H9 (cell line): Measurements from ENCODE around the gene NCF2. TPM values are rescaled to one million over a fixed set of nuclear protein-coding genes. Genes with fewer than 3 reads are reported as not detected.

Experiments
- DNase-seq: peaks from one replicate; pipeline ENCODE4 v3.0.0-alpha.2; 2017
- H2AFZ ChIP-seq: one replicate; pipeline ENCODE4 v1.6.1; 2013; ENCODE audit warnings: mild to moderate bottlenecking, low read length, control low read depth, moderate library complexity
- H2AK5ac ChIP-seq: 2 replicates; pipeline ENCODE4 v1.6.1; 2013; ENCODE audit warnings: low read length, control low read depth, mixed read lengths; ENCODE audit not compliant: insufficient read length
- H2BK120ac ChIP-seq: one replicate; pipeline ENCODE4 v1.6.1; 2013; ENCODE audit warnings: low read depth, mild to moderate bottlenecking, low read length, control low read depth, inconsistent platforms; ENCODE audit not compliant: poor library complexity, severe bottlenecking
- H2BK12ac ChIP-seq: 2 replicates; pipeline ENCODE4 v1.6.1; 2013; ENCODE audit warnings: low read length, control low read depth, mixed read lengths, low read depth; ENCODE audit not compliant: insufficient read length
- H2BK15ac ChIP-seq: 2 replicates; pipeline ENCODE4 v1.6.1; 2013; ENCODE audit warnings: low read depth, low read length, control low read depth
- H2BK20ac ChIP-seq: one replicate; pipeline ENCODE4 v1.6.1; 2013; ENCODE audit warnings: low read depth, mild to moderate bottlenecking, low read length, control low read depth, inconsistent platforms; ENCODE audit not compliant: poor library complexity, severe bottlenecking
- H2BK5ac ChIP-seq: 2 replicates; pipeline ENCODE4 v1.6.1; 2013; ENCODE audit warnings: low read length, control low read depth, mixed read lengths; ENCODE audit not compliant: insufficient read length
- H3K14ac ChIP-seq: 2 replicates; pipeline ENCODE4 v1.6.1; 2013; ENCODE audit warnings: low read length, control low read depth; ENCODE audit not compliant: insufficient read depth
- H3K18ac ChIP-seq: 2 replicates; pipeline ENCODE4 v1.6.1; 2013; ENCODE audit warnings: low read depth, mild to moderate bottlenecking, mixed read lengths, low read length, control low read depth; ENCODE audit not compliant: insufficient read length
- H3K23ac ChIP-seq: 2 replicates; pipeline ENCODE4 v1.6.1; 2013; ENCODE audit warnings: low read length, control low read depth, mixed read lengths, low read depth; ENCODE audit not compliant: insufficient read length
- H3K23me2 ChIP-seq: 2 replicates; pipeline ENCODE4 v1.6.1; 2013; ENCODE audit warnings: low read depth, mild to moderate bottlenecking, mixed read lengths, low read length, control low read depth; ENCODE audit not compliant: insufficient read length, poor library complexity, severe bottlenecking
- H3K27ac ChIP-seq: 2 replicates; pipeline ENCODE4 v1.5.1; 2013; ENCODE audit warnings: low read length, control low read depth, mixed read lengths, low read depth; ENCODE audit not compliant: insufficient read length
- H3K27me3 ChIP-seq: 2 replicates; pipeline ENCODE4 v1.6.1; 2013; ENCODE audit warnings: low read length, control low read depth, inconsistent platforms; ENCODE audit not compliant: insufficient read depth
- H3K4ac ChIP-seq: 2 replicates; pipeline ENCODE4 v1.6.1; 2013; ENCODE audit warnings: low read depth, mild to moderate bottlenecking, control low read depth, inconsistent platforms, low read length, moderate library complexity
- H3K4me1 ChIP-seq: 2 replicates; pipeline ENCODE4 v1.6.1; 2013; ENCODE audit warnings: low read length, control low read depth, inconsistent platforms; ENCODE audit not compliant: insufficient read depth
- H3K4me2 ChIP-seq: 2 replicates; pipeline ENCODE4 v1.6.1; 2013; ENCODE audit warnings: low read length, control low read depth, mixed read lengths; ENCODE audit not compliant: insufficient read length, insufficient read depth
- H3K56ac ChIP-seq: 2 replicates; pipeline ENCODE4 v1.6.1; 2013; ENCODE audit warnings: low read depth, mild to moderate bottlenecking, mixed read lengths, low read length, control low read depth; ENCODE audit not compliant: insufficient read length
- H3K79me1 ChIP-seq: 2 replicates; pipeline ENCODE4 v1.6.1; 2013; ENCODE audit warnings: low read depth, mild to moderate bottlenecking, moderate library complexity, low read length, control low read depth, inconsistent platforms; ENCODE audit not compliant: insufficient read depth, poor library complexity, severe bottlenecking
- H3K79me2 ChIP-seq: 2 replicates; pipeline ENCODE4 v1.6.1; 2013; ENCODE audit warnings: low read length, control low read depth, inconsistent platforms; ENCODE audit not compliant: insufficient read depth
- H3K9ac ChIP-seq: 2 replicates; pipeline ENCODE4 v1.6.1; 2013; ENCODE audit warnings: low read length, control low read depth, mixed read lengths; ENCODE audit not compliant: insufficient read length; ENCODE audit errors: extremely low read depth
- H3K9me3 ChIP-seq: one replicate; pipeline ENCODE4 v1.6.1; 2013; ENCODE audit warnings: low read depth, low read length, inconsistent platforms; ENCODE audit not compliant: control insufficient read depth
- H3T11ph ChIP-seq: one replicate; pipeline ENCODE4 v1.6.1; 2013; ENCODE audit warnings: mild to moderate bottlenecking, low read length, control low read depth, inconsistent platforms
- H4K20me1 ChIP-seq: one replicate; pipeline ENCODE4 v1.6.1; 2013; ENCODE audit not compliant: control insufficient read depth, insufficient read length, insufficient read depth
- H4K5ac ChIP-seq: 2 replicates; pipeline ENCODE4 v1.6.1; 2013; ENCODE audit warnings: low read depth, mild to moderate bottlenecking, mixed read lengths, low read length, control low read depth; ENCODE audit not compliant: insufficient read length
- H4K8ac ChIP-seq: replicated peaks from 2 replicates; pipeline ENCODE4 v1.6.1; 2013; ENCODE audit warnings: low read length, control low read depth, mixed read lengths, low read depth; ENCODE audit not compliant: insufficient read length
- H4K91ac ChIP-seq: 2 replicates; pipeline ENCODE4 v1.6.1; 2013; ENCODE audit warnings: low read depth, mild to moderate bottlenecking, moderate library complexity, mixed read lengths, low read length, control low read depth; ENCODE audit not compliant: insufficient read length
- H3K27ac Mint-ChIP-seq, 3 experiments: 2 replicates in 2 of 3; 3 replicates in 1 of 3; pipeline ENCODE4 v1.8.0; 2020 to 2021; ENCODE audit warnings: mixed read lengths in 3 of 3, mild to moderate bottlenecking in 1 of 3, moderate library complexity in 1 of 3
- H3K27me3 Mint-ChIP-seq: 2 replicates; pipeline ENCODE4 v1.8.0; 2021; ENCODE audit warnings: low read depth, mild to moderate bottlenecking, moderate library complexity, mixed read lengths
- H3K36me3 Mint-ChIP-seq, 3 experiments: 2 replicates in 2 of 3; 3 replicates in 1 of 3; pipeline ENCODE4 v1.8.0; 2020 to 2021; ENCODE audit warnings: low read depth in 3 of 3, mixed read lengths in 3 of 3; ENCODE audit not compliant: insufficient read depth in 1 of 3
- H3K4me1 Mint-ChIP-seq, 2 experiments: 2 replicates each; pipeline ENCODE4 v1.8.0; 2020; ENCODE audit warnings: mixed read lengths in 2 of 2
- H3K4me3 Mint-ChIP-seq, 2 experiments: 2 replicates in 1 of 2; 3 replicates in 1 of 2; pipeline ENCODE4 v1.8.0; 2020 to 2021; ENCODE audit warnings: mild to moderate bottlenecking in 2 of 2, mixed read lengths in 2 of 2, moderate library complexity in 1 of 2
- H3K9me3 Mint-ChIP-seq, 2 experiments: 2 replicates in 1 of 2; 3 replicates in 1 of 2; pipeline ENCODE4 v1.8.0; 2020; ENCODE audit warnings: mild to moderate bottlenecking in 2 of 2, mixed read lengths in 2 of 2, moderate library complexity in 1 of 2
- WGBS: extraction: QIAGEN DNeasy Blood & Tissue Kit; methylation state at CpG from one replicate; pipeline ENCODE4 v1.1.7; 2013; ENCODE audit warnings: missing lambda C conversion rate, low lambda C conversion rate, mixed read lengths; ENCODE audit not compliant: insufficient read length; ENCODE audit errors: extremely low coverage; 5-methylcytosine and 5-hydroxymethylcytosine counted together
- total RNA-seq: library from RNA; stranded (reverse); gene quantifications from 2 replicates; pipeline ENCODE4 v1.2.1, GENCODE V29; 2021
- TF ChIP-seq, protein P1 (sequence below): fragments of 200-600 bp; sonication (generic); conservative IDR thresholded peaks from 3 replicates; pipeline ENCODE4 v1.8.0; 2021; ENCODE audit warnings: antibody characterized with exemption, mild to moderate bottlenecking

NCF2 gene
- total RNA-seq, 1 experiment from 2014 or later: not detected

DNA sequence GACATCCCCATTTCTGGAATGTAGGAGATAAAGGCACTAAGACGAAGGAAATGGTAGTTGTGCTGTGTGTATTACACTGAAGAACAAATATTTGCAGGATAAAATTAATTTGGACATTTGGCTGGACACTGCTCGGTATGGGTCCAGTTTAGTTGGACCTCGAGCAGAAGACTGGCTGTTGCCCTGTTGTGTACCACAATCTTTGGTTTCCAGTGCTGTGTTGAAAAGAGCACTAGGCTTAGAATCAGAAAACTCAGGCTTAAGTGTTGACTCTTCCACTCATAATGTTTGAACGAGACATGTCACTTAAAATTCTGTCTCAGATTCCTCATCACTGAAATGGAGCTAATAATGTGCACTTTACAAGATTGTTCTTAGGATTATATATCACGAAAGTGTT is 46.5 kb upstream of the NCF2 start:
- H2BK12ac ChIP-seq: no peak overlapping the region
- H3K9ac ChIP-seq: no peak overlapping the region
- H4K8ac ChIP-seq: no peak overlapping the region
- TF ChIP-seq, protein P1, sequence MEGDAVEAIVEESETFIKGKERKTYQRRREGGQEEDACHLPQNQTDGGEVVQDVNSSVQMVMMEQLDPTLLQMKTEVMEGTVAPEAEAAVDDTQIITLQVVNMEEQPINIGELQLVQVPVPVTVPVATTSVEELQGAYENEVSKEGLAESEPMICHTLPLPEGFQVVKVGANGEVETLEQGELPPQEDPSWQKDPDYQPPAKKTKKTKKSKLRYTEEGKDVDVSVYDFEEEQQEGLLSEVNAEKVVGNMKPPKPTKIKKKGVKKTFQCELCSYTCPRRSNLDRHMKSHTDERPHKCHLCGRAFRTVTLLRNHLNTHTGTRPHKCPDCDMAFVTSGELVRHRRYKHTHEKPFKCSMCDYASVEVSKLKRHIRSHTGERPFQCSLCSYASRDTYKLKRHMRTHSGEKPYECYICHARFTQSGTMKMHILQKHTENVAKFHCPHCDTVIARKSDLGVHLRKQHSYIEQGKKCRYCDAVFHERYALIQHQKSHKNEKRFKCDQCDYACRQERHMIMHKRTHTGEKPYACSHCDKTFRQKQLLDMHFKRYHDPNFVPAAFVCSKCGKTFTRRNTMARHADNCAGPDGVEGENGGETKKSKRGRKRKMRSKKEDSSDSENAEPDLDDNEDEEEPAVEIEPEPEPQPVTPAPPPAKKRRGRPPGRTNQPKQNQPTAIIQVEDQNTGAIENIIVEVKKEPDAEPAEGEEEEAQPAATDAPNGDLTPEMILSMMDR: no peak
- Mint-ChIP-seq H3K9me3 (no peaks in the 10 kb centered on the region), H3K27ac (no peak overlapping the region), H3K4me3 (peak overlapping the region; percentile 99 to 100), H3K4me1 (peaks cover 33 to 34% of the 10 kb centered on the region in 2 experiments), H3K36me3 (peaks cover 0 to under 1% (median 0%) of the 10 kb centered on the region in 3 experiments; a peak in 3 of 7 replicates), H3K27me3 (peaks cover 14% of the 10 kb centered on the region)
- H3K4me2 ChIP-seq: peak overlapping the region; percentile 57
- no peak overlapping the region for H2BK120ac ChIP-seq
- H2BK20ac ChIP-seq: no peak overlapping the region
- no peak overlapping the region for H4K91ac ChIP-seq
- H3K18ac ChIP-seq: no peak overlapping the region
- H2BK5ac ChIP-seq: no peak overlapping the region
- H3K56ac ChIP-seq: no peak overlapping the region
- no peak overlapping the region for H2BK15ac ChIP-seq
- no peak for DNase-seq
- H3K27me3 ChIP-seq: no peaks in the 10 kb centered on the region; the same call in 1 of the 2 replicates
- H3K79me1 ChIP-seq: no peaks in the 10 kb centered on the region
- H3K79me2 ChIP-seq: no peaks in the 10 kb centered on the region
- no peak overlapping the region for H3T11ph ChIP-seq
- peaks cover 4% of the 10 kb centered on the region for H3K23me2 ChIP-seq
- H2AFZ ChIP-seq: no peak overlapping the region
- H4K20me1 ChIP-seq: no peaks in the 10 kb centered on the region
- H4K5ac ChIP-seq: no peak overlapping the region
- H2AK5ac ChIP-seq: no peak overlapping the region
- H3K4ac ChIP-seq: no peak overlapping the region
- no peaks in the 10 kb centered on the region for H3K9me3 ChIP-seq
- H3K4me1 ChIP-seq: no peaks in the 10 kb centered on the region
- H3K23ac ChIP-seq: no peak overlapping the region
- WGBS: no CpG with 5 or more reads among the region's 5 CpGs
- no peak overlapping the region for H3K14ac ChIP-seq
- H3K27ac ChIP-seq: no peak overlapping the region
